ENCODE data around the gene CACNA1C. TPM values are rescaled to one million over a fixed set of nuclear protein-coding genes. Genes with fewer than 3 reads are reported as not detected.

CACNA1C gene
- total RNA-seq, 1 donor from 2014 or later = 11.7 TPM

- peaks cover 9% of the 10 kb centered on the region for H3K27me3 Mint-ChIP-seq
- no peak overlapping the region for H3K4me3 Mint-ChIP-seq (ENCODE audit: low read depth)
- peaks cover 9% of the 10 kb centered on the region for H3K4me1 Mint-ChIP-seq (ENCODE audit: low read depth)
- no peaks in the 10 kb centered on the region for H3K9me3 Mint-ChIP-seq (ENCODE audit: low read depth)
- H3K36me3 Mint-ChIP-seq (ENCODE audit: insufficient read depth) = no peaks in the 10 kb centered on the region
- no peak for TF ChIP-seq CTCF (IDR thresholded peaks at IDR 0.05; ENCODE audit: unreplicated experiment)
- no peak overlapping the region for H3K27ac Mint-ChIP-seq
- no peak for DNase-seq (ENCODE audit: low spot score, unreplicated experiment)
Observed at GRCh38 chr12:2190896-2191533, 138.2 kb downstream of the CACNA1C start.

- Mint-ChIP-seq H3K9me3 (ENCODE audit: low read depth) (no peaks in the 10 kb centered on the region), H3K4me1 (ENCODE audit: low read depth) (peaks cover 9% of the 10 kb centered on the region), H3K27me3 (peaks cover 9% of the 10 kb centered on the region), H3K36me3 (ENCODE audit: insufficient read depth) (no peaks in the 10 kb centered on the region), H3K4me3 (ENCODE audit: low read depth) (no peak overlapping the region), H3K27ac (no peak overlapping the region)
- DNase-seq (ENCODE audit: low spot score, unreplicated experiment) = no peak
- no peak for TF ChIP-seq CTCF (IDR thresholded peaks at IDR 0.05; ENCODE audit: unreplicated experiment)
Observed at GRCh38 chr12:2191534-2192153, 138.9 kb downstream of the CACNA1C start.

GRCh38 chr12:2192231-2192630 is 139.4 kb downstream of the CACNA1C start:
- peaks cover 10% of the 10 kb centered on the region for H3K27me3 Mint-ChIP-seq
- H3K36me3 Mint-ChIP-seq (ENCODE audit: insufficient read depth) = no peaks in the 10 kb centered on the region
- H3K9me3 Mint-ChIP-seq (ENCODE audit: low read depth) = no peaks in the 10 kb centered on the region
- DNase-seq (ENCODE audit: low spot score, unreplicated experiment) = no peak
- no peak for TF ChIP-seq CTCF (IDR thresholded peaks at IDR 0.05; ENCODE audit: unreplicated experiment)
- peaks cover 9% of the 10 kb centered on the region for H3K4me1 Mint-ChIP-seq (ENCODE audit: low read depth)
- no peak overlapping the region for H3K4me3 Mint-ChIP-seq (ENCODE audit: low read depth)
- no peak overlapping the region for H3K27ac Mint-ChIP-seq

DNA sequence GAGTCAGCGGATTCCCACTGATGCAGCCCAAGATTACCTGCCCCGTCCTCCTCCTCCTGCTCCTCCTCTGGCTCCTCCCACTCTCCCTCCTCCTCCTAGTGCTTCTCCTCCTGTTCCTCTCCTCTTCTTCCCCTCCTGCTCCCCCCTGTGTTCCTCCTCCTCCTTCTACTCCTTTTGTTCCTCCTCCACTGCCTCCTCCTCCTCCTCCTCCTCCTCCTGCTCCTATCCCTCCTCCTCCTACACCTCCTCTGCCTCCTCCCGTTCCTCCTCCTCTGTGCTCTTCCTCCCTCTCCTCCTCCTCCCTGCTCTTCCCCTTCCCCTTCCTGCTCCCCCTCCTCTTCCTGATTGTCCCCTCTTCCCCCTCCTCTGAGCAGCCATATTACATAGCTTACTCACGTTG is 141.3 kb downstream of the CACNA1C start:
- Mint-ChIP-seq H3K4me3 (ENCODE audit: low read depth) (no peak overlapping the region), H3K4me1 (ENCODE audit: low read depth) (peaks cover 9% of the 10 kb centered on the region), H3K27ac (no peak overlapping the region), H3K36me3 (ENCODE audit: insufficient read depth) (no peaks in the 10 kb centered on the region), H3K27me3 (peaks cover 21% of the 10 kb centered on the region), H3K9me3 (ENCODE audit: low read depth) (no peaks in the 10 kb centered on the region)
- DNase-seq (ENCODE audit: low spot score, unreplicated experiment) = no peak
- TF ChIP-seq CTCF (IDR thresholded peaks at IDR 0.05; ENCODE audit: unreplicated experiment) = no peak

DNA sequence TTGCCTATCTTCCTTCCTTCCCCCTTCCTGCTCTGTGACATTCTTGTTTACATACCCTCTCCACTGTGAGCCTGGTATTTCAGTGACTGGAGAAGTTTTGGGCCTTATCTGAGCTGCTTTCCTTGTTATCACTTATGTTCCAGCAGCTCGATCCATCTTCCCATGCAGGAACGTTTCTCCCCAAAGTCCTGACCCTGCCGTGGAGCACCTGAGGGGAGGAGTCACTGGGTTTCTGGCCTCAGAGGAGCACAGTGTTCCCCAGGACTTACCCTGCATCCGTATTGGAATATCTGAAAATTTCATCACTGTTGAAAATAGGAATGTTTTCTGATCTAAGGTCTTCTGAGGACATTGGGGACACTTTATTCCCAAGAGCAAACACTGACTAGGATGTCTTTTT is 141.8 kb downstream of the CACNA1C start:
- no peak for DNase-seq (ENCODE audit: low spot score, unreplicated experiment)
- Mint-ChIP-seq H3K4me3 (ENCODE audit: low read depth) (no peak overlapping the region), H3K27me3 (peaks cover 20% of the 10 kb centered on the region), H3K4me1 (ENCODE audit: low read depth) (peaks cover 9% of the 10 kb centered on the region), H3K27ac (no peak overlapping the region), H3K36me3 (ENCODE audit: insufficient read depth) (no peaks in the 10 kb centered on the region), H3K9me3 (ENCODE audit: low read depth) (no peaks in the 10 kb centered on the region)
- no peak for TF ChIP-seq CTCF (IDR thresholded peaks at IDR 0.05; ENCODE audit: unreplicated experiment)

Data from progenitor cell of endocrine pancreas (in vitro differentiated cells).